SK-N-SH (cell line): ENCODE measurements around the gene CA7. TPM values are rescaled to one million over a fixed set of nuclear protein-coding genes. Genes with fewer than 3 reads are reported as not detected.

Experiments used
- CTCF ChIA-PET: fragments of 300-600, 350-600 bp; formaldehyde crosslinking; extraction: SDS; loops from one replicate; lab custom pipeline; 2021; lab: Yijun Ruan, JAX
- POLR2A ChIA-PET: fragments of 350-600 bp; sonication (Branson Sonifier 250); formaldehyde crosslinking; extraction: SDS; loops from one replicate; lab custom pipeline; 2020; ENCODE audit warnings: antibody characterized with exemption, inconsistent platforms; lab: Yijun Ruan, JAX
- DNase-seq: peaks from one replicate; pipeline ENCODE4 v3.0.0; 2012
- H2AFZ ChIP-seq: fragments of 200-600 bp; sonication (generic); 2 replicates; pipeline ENCODE4 v1.8.1; 2016; ENCODE audit warnings: antibody characterized with exemption, mild to moderate bottlenecking, low read depth
- H3F3A ChIP-seq: fragments of 200-600 bp; sonication (generic); replicated peaks from 2 replicates; pipeline ENCODE3; 2016; ENCODE audit warnings: antibody characterized with exemption, mild to moderate bottlenecking; ENCODE audit not compliant: insufficient read depth
- H3K27ac ChIP-seq, 2 experiments: fragments of 200-500 bp in 1 of 2; fragments of 200-600 bp in 1 of 2; sonication (Bioruptor generic) in 1 of 2; sonication (generic), shearing (Covaris generic) in 1 of 2; 2 replicates each; pipeline versions ENCODE4 v1.5.1 to v1.6.1; 2014 to 2016; ENCODE audit warnings: low read depth in 2 of 2, inconsistent platforms in 1 of 2, low read length in 1 of 2, mild to moderate bottlenecking in 1 of 2, mixed read lengths in 1 of 2
- H3K27me3 ChIP-seq: fragments of 200-600 bp; sonication (generic), shearing (Covaris generic); 2 replicates; pipeline ENCODE4 v1.6.1; 2016; ENCODE audit warnings: mixed run types; ENCODE audit not compliant: insufficient read depth
- H3K36me3 ChIP-seq, 2 experiments: fragments of 200-500 bp in 1 of 2; fragments of 200-600 bp in 1 of 2; sonication (Bioruptor generic) in 1 of 2; sonication (generic) in 1 of 2; replicated peaks in 1 of 2; 2 replicates each; pipeline versions ENCODE3 to v1.5.1; 2014 to 2016; ENCODE audit warnings: low read length in 1 of 2, mild to moderate bottlenecking in 1 of 2; ENCODE audit not compliant: insufficient read depth in 2 of 2, control insufficient read depth in 1 of 2
- H3K4me1 ChIP-seq, 2 experiments: fragments of 200-500 bp in 1 of 2; fragments of 200-600 bp in 1 of 2; sonication (Bioruptor generic) in 1 of 2; sonication (generic), shearing (Covaris generic) in 1 of 2; 2 replicates each; pipeline versions ENCODE4 v1.5.1 to v1.6.1; 2014 to 2016; ENCODE audit warnings: low read depth in 1 of 2, low read length in 1 of 2, mixed run types in 1 of 2; ENCODE audit not compliant: insufficient read depth in 2 of 2, control insufficient read depth in 1 of 2
- H3K4me2 ChIP-seq: fragments of 200-600 bp; sonication (generic), shearing (Covaris generic); 2 replicates; pipeline ENCODE4 v1.6.1; 2017; ENCODE audit warnings: mixed run types
- H3K4me3 ChIP-seq, 2 experiments: fragments of 200-500 bp in 1 of 2; fragments of 200-600 bp in 1 of 2; sonication (Bioruptor generic) in 1 of 2; sonication (generic), shearing (Covaris generic) in 1 of 2; 2 replicates each; pipeline versions ENCODE4 v1.5.1 to v1.8.1; 2014 to 2016; ENCODE audit warnings: low read depth in 2 of 2, inconsistent platforms in 1 of 2, low read length in 1 of 2, mild to moderate bottlenecking in 1 of 2, mixed read lengths in 1 of 2, moderate library complexity in 1 of 2
- H3K79me2 ChIP-seq: fragments of 200-600 bp; sonication (generic); 2 replicates; pipeline ENCODE4 v1.8.1; 2017; ENCODE audit warnings: mild to moderate bottlenecking; ENCODE audit not compliant: insufficient read depth
- H3K9ac ChIP-seq: fragments of 200-600 bp; sonication (generic); 2 replicates; pipeline ENCODE4 v1.6.1; 2017; ENCODE audit warnings: mixed run types
- H3K9me2 ChIP-seq: fragments of 200-600 bp; sonication (generic); 2 replicates; pipeline ENCODE4 v1.6.1; 2017; ENCODE audit warnings: mixed run types
- H3K9me3 ChIP-seq: fragments of 200-600 bp; sonication (generic); 2 replicates; pipeline ENCODE4 v1.6.1; 2017; ENCODE audit warnings: mixed run types, mild to moderate bottlenecking, moderate library complexity
- H4K20me1 ChIP-seq: fragments of 200-600 bp; sonication (generic); 2 replicates; pipeline ENCODE4 v1.6.1; 2017; ENCODE audit warnings: mild to moderate bottlenecking, mixed run types; ENCODE audit not compliant: insufficient read depth
- EP300 ChIP-seq, 2 experiments: IDR thresholded peaks; 2 replicates each; pipeline versions ENCODE4 v1.4.0 to v1.6.1; 2012; ENCODE audit warnings: borderline replicate concordance in 1 of 2, low read depth in 1 of 2, low read length in 1 of 2
- FOSL2 ChIP-seq: IDR thresholded peaks from 2 replicates; pipeline ENCODE4 v1.4.0; 2012; ENCODE audit warnings: low read depth, mild to moderate bottlenecking, moderate library complexity, borderline replicate concordance
- FOXM1 ChIP-seq: IDR thresholded peaks from 2 replicates; pipeline ENCODE4 v1.4.0; 2012; ENCODE audit warnings: low read depth, mild to moderate bottlenecking
- NFIC ChIP-seq: IDR thresholded peaks from 2 replicates; pipeline ENCODE4 v1.4.0; 2012; ENCODE audit warnings: borderline replicate concordance
- NRF1 ChIP-seq: IDR thresholded peaks from 2 replicates; pipeline ENCODE4 v1.6.1; 2012; ENCODE audit warnings: low read depth, mild to moderate bottlenecking, low read length
- POLR2AphosphoS5 ChIP-seq: IDR thresholded peaks from 2 replicates; pipeline ENCODE4 v1.6.1; 2012; ENCODE audit warnings: low read depth, low read length
- RFX5 ChIP-seq: IDR thresholded peaks from 2 replicates; pipeline ENCODE4 v1.6.1; 2012; ENCODE audit warnings: mild to moderate bottlenecking, improper control_type of control experiment, low read length
- SIN3A ChIP-seq: IDR thresholded peaks from 2 replicates; pipeline ENCODE4 v1.6.1; 2012; ENCODE audit warnings: low read depth, mild to moderate bottlenecking, low read length, moderate library complexity, borderline replicate concordance
- SMC3 ChIP-seq: IDR thresholded peaks from 2 replicates; pipeline ENCODE4 v1.6.1; 2012; ENCODE audit warnings: low read depth, low read length, improper control_type of control experiment
- TCF12 ChIP-seq: IDR thresholded peaks from 2 replicates; pipeline ENCODE4 v1.4.0; 2012
- TEAD4 ChIP-seq: IDR thresholded peaks from 2 replicates; pipeline ENCODE4 v1.4.0; 2012; ENCODE audit warnings: mild to moderate bottlenecking, borderline replicate concordance; ENCODE audit not compliant: insufficient read depth
- YY1 ChIP-seq: IDR thresholded peaks from 2 replicates; pipeline ENCODE4 v1.4.0; 2012; ENCODE audit warnings: low read depth, mild to moderate bottlenecking
- ZBTB33 ChIP-seq: IDR thresholded peaks from 2 replicates; pipeline ENCODE4 v1.4.0; 2012; ENCODE audit warnings: low read depth, borderline replicate concordance
- WGBS: methylation state at CpG from one replicate; pipeline ENCODE4 v1.1.6; 2017; ENCODE audit warnings: low lambda C conversion rate; 5-methylcytosine and 5-hydroxymethylcytosine counted together
- polyA plus RNA-seq, 3 experiments: library from polyadenylated mRNA; depleted of rRNA; stranded (reverse); fragments of >200 nt; gene quantifications; 2 replicates each; pipeline ENCODE4 v1.2.3, GENCODE V29; 2012
- TF ChIP-seq, protein P1 (sequence below): IDR thresholded peaks from 2 replicates; pipeline ENCODE4 v1.4.0; 2012; ENCODE audit warnings: low read depth

Gene CA7
- polyA plus RNA-seq, 1 of the 3 experiments (the other 2 are of a cell fraction): 0.12 TPM

GRCh38 chr16:66832190-66832589, 12.0 kb upstream of the CA7 start (continued):
- TF ChIP-seq RFX5 (no peak), SMC3 (no peak), NFIC (no peak)
- TF ChIP-seq, protein P1, sequence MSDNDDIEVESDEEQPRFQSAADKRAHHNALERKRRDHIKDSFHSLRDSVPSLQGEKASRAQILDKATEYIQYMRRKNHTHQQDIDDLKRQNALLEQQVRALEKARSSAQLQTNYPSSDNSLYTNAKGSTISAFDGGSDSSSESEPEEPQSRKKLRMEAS: no peak

- H2AFZ ChIP-seq: no peak overlapping the region; the same call in 1 of the 2 replicates
- H3K27me3 ChIP-seq: no peaks in the 10 kb centered on the region
- no peaks in the 10 kb centered on the region for H3F3A ChIP-seq
- DNase-seq: no peak
- peaks cover 28% of the 10 kb centered on the region for H3K79me2 ChIP-seq
- TF ChIP-seq ZBTB33 (no peak), TEAD4 (no peak), EP300 (IDR thresholded peaks at IDR 0.05; ENCODE audit: borderline replicate concordance in 1 of 2, low read depth in 1 of 2, low read length in 1 of 2) (no peak)
- CTCF ChIA-PET: interaction anchor here (4.6 kb wide), 1 partner anchor 11 kb away, joined by 82 read pairs; the partner anchor contains the start of gene CA7
- peaks cover 4 to 7% of the 10 kb centered on the region in 2 experiments; a peak in 2 of 4 replicates for H3K4me1 ChIP-seq
- 62% methylated on average over 7 of the region's 7 CpGs for WGBS
- POLR2A ChIA-PET: no interaction called here
- H3K9me2 ChIP-seq: no peaks in the 10 kb centered on the region
- no peak overlapping the region for H3K4me3 ChIP-seq
- no peak overlapping the region for H3K4me2 ChIP-seq
- H3K36me3 ChIP-seq: peaks cover 0 to 2% of the 10 kb centered on the region in 2 experiments
- H4K20me1 ChIP-seq: peaks cover 16% of the 10 kb centered on the region
- H3K9ac ChIP-seq: no peak overlapping the region
- no peaks in the 10 kb centered on the region for H3K9me3 ChIP-seq
- H3K27ac ChIP-seq: no peak overlapping the region
These were observed 11.4 kb upstream of the CA7 start for GRCh38 chr16:66832661-66833305.

GRCh38 chr16:66834746-66835145, 9.5 kb upstream of the CA7 start:
- TF ChIP-seq YY1: no peak
- TF ChIP-seq FOSL2: no peak
- TF ChIP-seq SIN3A: no peak
- TF ChIP-seq, protein P1: no peak
- TF ChIP-seq TCF12: no peak
- no peak for TF ChIP-seq POLR2AphosphoS5
- no peak for TF ChIP-seq FOXM1
- TF ChIP-seq NRF1: no peak
- no peaks in the 10 kb centered on the region for H3F3A ChIP-seq
- no peak overlapping the region for H3K27ac ChIP-seq
- ChIA-PET POLR2A (no interaction called here), CTCF (interaction anchor here (1.3 to 2.1 kb wide), 4 partner anchors 8 to 33 kb away, joined by 3 to 11 read pairs (median 4); no protein-coding TSS in a partner anchor)
- H4K20me1 ChIP-seq: peaks cover under 1% of the 10 kb centered on the region; the same call in 1 of the 2 replicates
- no peak for DNase-seq
- no peaks in the 10 kb centered on the region for H3K9me3 ChIP-seq
- H3K4me1 ChIP-seq: peaks cover 0 to 2% of the 10 kb centered on the region in 2 experiments; a peak in 2 of 4 replicates
- peaks cover 8% of the 10 kb centered on the region for H3K79me2 ChIP-seq
- H3K27me3 ChIP-seq: no peaks in the 10 kb centered on the region
- H3K36me3 ChIP-seq: no peaks in the 10 kb centered on the region
- H3K4me3 ChIP-seq: no peak overlapping the region
- H3K9ac ChIP-seq: no peak overlapping the region
- no peaks in the 10 kb centered on the region for H3K9me2 ChIP-seq
- H3K4me2 ChIP-seq: no peak overlapping the region
- no peak overlapping the region for H2AFZ ChIP-seq
- 90% methylated on average over 5 of the region's 5 CpGs for WGBS
